Hepatocyte (in vitro differentiated cells): ENCODE results near the gene FGF3. TPM values are rescaled to one million over a fixed set of nuclear protein-coding genes. Genes with fewer than 3 reads are reported as not detected.

Experiments
- DNase-seq: peaks from one replicate; pipeline ENCODE4 v3.0.0-alpha.2; 2016; ENCODE audit warnings: low spot score
- H2AFZ ChIP-seq: fragments of 200-600 bp; sonication (generic); 2 replicates; pipeline ENCODE4 v1.6.0; 2016; ENCODE audit warnings: antibody characterized with exemption, mild to moderate bottlenecking
- H3K27ac ChIP-seq: fragments of 200-600 bp; sonication (generic); 2 replicates; pipeline ENCODE4 v1.5.1; 2016; ENCODE audit warnings: mild to moderate bottlenecking
- H3K27me3 ChIP-seq: fragments of 200-600 bp; sonication (generic); 2 replicates; pipeline ENCODE4 v1.6.1; 2016
- H3K36me3 ChIP-seq: fragments of 200-600 bp; sonication (generic); replicated peaks from 2 replicates; pipeline ENCODE4 v1.5.1; 2016; ENCODE audit warnings: low read depth; ENCODE audit not compliant: insufficient read depth
- H3K4me1 ChIP-seq: fragments of 200-600 bp; sonication (generic); 2 replicates; pipeline ENCODE4 v1.5.1; 2016; ENCODE audit warnings: mild to moderate bottlenecking, moderate library complexity; ENCODE audit not compliant: insufficient read depth
- H3K4me2 ChIP-seq: fragments of 200-600 bp; sonication (generic); 2 replicates; pipeline ENCODE4 v1.6.0; 2016
- H3K4me3 ChIP-seq: fragments of 200-600 bp; sonication (generic); 2 replicates; pipeline ENCODE4 v1.5.1; 2016; ENCODE audit warnings: mild to moderate bottlenecking
- H3K79me2 ChIP-seq: fragments of 200-600 bp; sonication (generic); 2 replicates; pipeline ENCODE4 v1.6.0; 2017; ENCODE audit warnings: mild to moderate bottlenecking
- H3K9me2 ChIP-seq: fragments of 200-600 bp; sonication (generic); replicated peaks from 2 replicates; pipeline ENCODE4 v1.6.0; 2017; ENCODE audit warnings: mild to moderate bottlenecking; ENCODE audit not compliant: insufficient read depth
- H3K9me3 ChIP-seq: fragments of 200-600 bp; sonication (generic); 2 replicates; pipeline ENCODE4 v1.5.1; 2016; ENCODE audit warnings: low read depth, mild to moderate bottlenecking
- H4K20me1 ChIP-seq: fragments of 200-600 bp; sonication (generic); 2 replicates; pipeline ENCODE4 v1.6.0; 2016; ENCODE audit warnings: mild to moderate bottlenecking; ENCODE audit not compliant: insufficient read depth, poor library complexity, severe bottlenecking
- EZH2 ChIP-seq: fragments of 200-600 bp; sonication (generic); IDR thresholded peaks from 2 replicates; pipeline ENCODE4 v1.6.1; 2016; ENCODE audit warnings: antibody characterized with exemption, mild to moderate bottlenecking, borderline replicate concordance
- EZH2phosphoT487 ChIP-seq: fragments of 200-600 bp; sonication (generic); IDR thresholded peaks from one replicate; pipeline ENCODE4 v1.6.1; 2018; ENCODE audit warnings: antibody characterized with exemption, mild to moderate bottlenecking, low read depth, moderate library complexity; ENCODE audit not compliant: unreplicated experiment, severe bottlenecking
- WGBS: methylation state at CpG from one replicate; pipeline ENCODE4 v1.1.6; 2016; ENCODE audit warnings: low lambda C conversion rate; ENCODE audit errors: missing lambda C conversion rate; 5-methylcytosine and 5-hydroxymethylcytosine counted together
- polyA plus RNA-seq: library from polyadenylated mRNA; unstranded; fragments of >200 nt; fragmentation: Nextera tagmentation; extraction: Ambion mirVana; gene quantifications from 2 replicates; pipeline ENCODE4 v1.2.1, GENCODE V29; 2016
- total RNA-seq: library from RNA; depleted of rRNA; stranded (reverse); fragments of >200 nt; gene quantifications from 2 replicates; pipeline ENCODE4 v1.2.3, GENCODE V29; 2014
- TF ChIP-seq, protein P1 (sequence below): fragments of 200-600 bp; sonication (generic); IDR thresholded peaks from 2 replicates; pipeline ENCODE4 v1.5.1; 2016; ENCODE audit warnings: antibody characterized with exemption, mild to moderate bottlenecking; ENCODE audit not compliant: poor library complexity

Gene FGF3
- total and polyA plus RNA-seq, 2 experiments from 2014 or later = not detected

GRCh38 chr11:69826773-69827172 lies 7.6 kb upstream of the FGF3 start:
- Histone ChIP-seq H3K4me2 (no peak overlapping the region), H3K4me3 (no peak overlapping the region), H2AFZ (no peak overlapping the region), H3K9me3 (no peaks in the 10 kb centered on the region), H3K79me2 (no peaks in the 10 kb centered on the region), H3K9me2 (no peaks in the 10 kb centered on the region), H3K27me3 (peaks cover 4% of the 10 kb centered on the region), H3K4me1 (no peaks in the 10 kb centered on the region), H4K20me1 (no peaks in the 10 kb centered on the region), H3K27ac (no peak overlapping the region), H3K36me3 (no peaks in the 10 kb centered on the region)
- WGBS = 92% methylated on average over 10 of the region's 10 CpGs
- DNase-seq = no peak
- no peak for TF ChIP-seq EZH2
- TF ChIP-seq, protein P1, sequence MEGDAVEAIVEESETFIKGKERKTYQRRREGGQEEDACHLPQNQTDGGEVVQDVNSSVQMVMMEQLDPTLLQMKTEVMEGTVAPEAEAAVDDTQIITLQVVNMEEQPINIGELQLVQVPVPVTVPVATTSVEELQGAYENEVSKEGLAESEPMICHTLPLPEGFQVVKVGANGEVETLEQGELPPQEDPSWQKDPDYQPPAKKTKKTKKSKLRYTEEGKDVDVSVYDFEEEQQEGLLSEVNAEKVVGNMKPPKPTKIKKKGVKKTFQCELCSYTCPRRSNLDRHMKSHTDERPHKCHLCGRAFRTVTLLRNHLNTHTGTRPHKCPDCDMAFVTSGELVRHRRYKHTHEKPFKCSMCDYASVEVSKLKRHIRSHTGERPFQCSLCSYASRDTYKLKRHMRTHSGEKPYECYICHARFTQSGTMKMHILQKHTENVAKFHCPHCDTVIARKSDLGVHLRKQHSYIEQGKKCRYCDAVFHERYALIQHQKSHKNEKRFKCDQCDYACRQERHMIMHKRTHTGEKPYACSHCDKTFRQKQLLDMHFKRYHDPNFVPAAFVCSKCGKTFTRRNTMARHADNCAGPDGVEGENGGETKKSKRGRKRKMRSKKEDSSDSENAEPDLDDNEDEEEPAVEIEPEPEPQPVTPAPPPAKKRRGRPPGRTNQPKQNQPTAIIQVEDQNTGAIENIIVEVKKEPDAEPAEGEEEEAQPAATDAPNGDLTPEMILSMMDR = no peak
- TF ChIP-seq EZH2phosphoT487 = no peak

GRCh38 chr11:69825941-69826340 lies 6.7 kb upstream of the FGF3 start:
- Histone ChIP-seq H3K9me3 (no peaks in the 10 kb centered on the region), H3K27me3 (peaks cover 12% of the 10 kb centered on the region), H3K4me3 (no peak overlapping the region), H3K36me3 (no peaks in the 10 kb centered on the region), H3K79me2 (no peaks in the 10 kb centered on the region), H3K4me2 (no peak overlapping the region), H2AFZ (no peak overlapping the region), H3K9me2 (no peaks in the 10 kb centered on the region), H4K20me1 (no peaks in the 10 kb centered on the region), H3K4me1 (no peaks in the 10 kb centered on the region), H3K27ac (no peak overlapping the region)
- 83% methylated on average over 8 of the region's 8 CpGs for WGBS
- TF ChIP-seq, protein P1 = no peak
- TF ChIP-seq EZH2phosphoT487 = no peak
- no peak for TF ChIP-seq EZH2
- DNase-seq = no peak

GRCh38 chr11:69825037-69825834 lies 6.0 kb upstream of the FGF3 start:
- Histone ChIP-seq H2AFZ (no peak overlapping the region), H3K27me3 (peaks cover 19% of the 10 kb centered on the region), H3K27ac (no peak overlapping the region), H4K20me1 (no peaks in the 10 kb centered on the region), H3K9me3 (no peaks in the 10 kb centered on the region), H3K4me1 (no peaks in the 10 kb centered on the region), H3K36me3 (no peaks in the 10 kb centered on the region), H3K79me2 (no peaks in the 10 kb centered on the region), H3K4me2 (no peak overlapping the region), H3K4me3 (no peak overlapping the region), H3K9me2 (no peaks in the 10 kb centered on the region)
- 86% methylated on average over 20 of the region's 20 CpGs for WGBS
- TF ChIP-seq EZH2phosphoT487 (no peak), EZH2 (no peak)
- TF ChIP-seq, protein P1 = no peak
- no peak for DNase-seq
